Right lobe of liver (tissue), 6 donors: ENCODE data around the gene ATAD2B. TPM values are rescaled to one million over a fixed set of nuclear protein-coding genes. Genes with fewer than 3 reads are reported as not detected.
"Not testable (repeated sequence)": the region's sequence is repeated elsewhere in the genome, so short reads cannot be mapped to it uniquely, and the experiment has no call there.

Experiments
- ATAC-seq, 4 donors: fragments of 200-7000 bp; cut with Tn5 transposase; one replicate each; pipeline ENCODE4 v1.9.1; 2020; ENCODE audit warnings: mild to moderate bottlenecking in 4 of 4, moderate library complexity in 4 of 4
- DNase-seq, 3 donors: peaks; one replicate each; pipeline ENCODE4 v3.0.0-alpha.2; 2020
- H3K27ac ChIP-seq, 3 donors: fragments of 200-600 bp; one replicate each; pipeline ENCODE4 v1.8.0; 2022
- H3K27me3 ChIP-seq, 2 donors: fragments of 200-600 bp; one replicate each; pipeline ENCODE4 v1.8.0; 2022
- H3K36me3 ChIP-seq, 4 donors: fragments of 200-600 bp; sonication (generic) in 1 of 4; one replicate each; pipeline versions ENCODE4 v1.5.1 to v1.8.0; 2017 to 2022; ENCODE audit warnings: control low read depth in 1 of 4
- H3K4me1 ChIP-seq, 4 donors: fragments of 200-600 bp; sonication (generic) in 1 of 4; one replicate each; pipeline versions ENCODE4 v1.5.1 to v1.8.0; 2017 to 2022; ENCODE audit warnings: control low read depth in 1 of 4
- H3K4me3 ChIP-seq, 3 donors: fragments of 200-600 bp; one replicate each; pipeline ENCODE4 v1.8.0; 2022
- H3K9me3 ChIP-seq, 4 donors: fragments of 200-600 bp; sonication (generic) in 1 of 4; one replicate each; pipeline versions ENCODE4 v1.5.1 to v1.8.0; 2017 to 2022; ENCODE audit warnings: control low read depth in 1 of 4
- CTCF ChIP-seq, 4 donors: fragments of 200-600 bp in 3 of 4; fragments of 450-650 bp in 1 of 4; IDR thresholded peaks; one replicate each; pipeline versions ENCODE4 v1.5.1 to v1.8.0; 2016 to 2022; ENCODE audit warnings: antibody characterized with exemption in 4 of 4, mild to moderate bottlenecking in 2 of 4
- POLR2A ChIP-seq: fragments of 450-650 bp; IDR thresholded peaks from one replicate; pipeline ENCODE4 v1.6.1; 2017; ENCODE audit warnings: antibody characterized with exemption, mild to moderate bottlenecking
- WGBS: methylation state at CpG from one replicate; pipeline ENCODE4 v1.1.6; 2018; ENCODE audit warnings: low coverage, low lambda C conversion rate; ENCODE audit not compliant: insufficient coverage; ENCODE audit errors: missing lambda C conversion rate; 5-methylcytosine and 5-hydroxymethylcytosine counted together
- intact Hi-C, 2 donors: fragments of 100-400 bp; cut with DNase I; formaldehyde crosslinking; loops; one replicate each; pipeline versions ENCODE4 v1.11.2 to v1.14.1; 2022
- total RNA-seq, 6 experiments: library from RNA; depleted of rRNA in 2 of 6; stranded (reverse); fragments of >200 nt in 2 of 6; fragmentation: NEBNext Ultra II Directional in 3 of 6; extraction: Animal tissue kit (Norgen Biotek cat#: 25700) in 3 of 6; gene quantifications; one replicate each; pipeline versions ENCODE4 v1.1.0 to v1.2.4, GENCODE V29; 2016 to 2023
- donor health status: DM: no; HTN: yes; CAD: no.
- donor health status: DM: no; HTN: no; CAD: no.
- donor health status: DM: no; HTN: no; CAD: no.
- donor health status: DM: no; HTN: yes; CAD: no.
- donor health status: DM: no; HTN: yes; CAD: no.

The ATAD2B gene
- total RNA-seq, 6 experiments from 2014 or later = 7.5 to 12.1 (median 8.8) TPM

- Histone ChIP-seq H3K4me3 (no peak overlapping the region), H3K4me1 (peaks cover 0 to 14% (median 2%) of the 10 kb centered on the region in 4 donors), H3K9me3 (no peaks in the 10 kb centered on the region), H3K36me3 (no peaks in the 10 kb centered on the region), H3K27ac (peak overlapping the region in 2 of 3 donors; percentile 2 to 20), H3K27me3 (no peaks in the 10 kb centered on the region)
- ATAC-seq (peak; percentile 19 to 30 (median 26)), DNase-seq (no peak)
- 62% methylated on average over 2 of the region's 2 CpGs for WGBS
- TF ChIP-seq POLR2A (no peak), CTCF (IDR thresholded peaks at IDR 0.05) (no peak)
- intact Hi-C loops = no loop called here
Observed at GRCh38 chr2:23746141-23746863, 180.6 kb downstream of the ATAD2B start.

- peak in 1 of 3 donors; percentile 66 for DNase-seq
- H3K4me1 ChIP-seq = peaks cover 0 to 14% (median 2%) of the 10 kb centered on the region in 4 donors
- TF ChIP-seq CTCF (IDR thresholded peaks at IDR 0.05) (no peak), POLR2A (no peak)
- H3K9me3 ChIP-seq = no peaks in the 10 kb centered on the region
- intact Hi-C loops = no loop called here
- H3K36me3 ChIP-seq = no peaks in the 10 kb centered on the region
- peak overlapping the region in 2 of 3 donors; percentile 2 to 20 for H3K27ac ChIP-seq
- H3K4me3 ChIP-seq = no peak overlapping the region
- peak; percentile 97 to 99 (median 98) for ATAC-seq
- H3K27me3 ChIP-seq = no peaks in the 10 kb centered on the region
Observed at GRCh38 chr2:23745726-23746105, 181.2 kb downstream of the ATAD2B start.

- TF ChIP-seq POLR2A = no peak
- TF ChIP-seq CTCF (IDR thresholded peaks at IDR 0.05) = no peak
- H3K27me3 ChIP-seq = no peaks in the 10 kb centered on the region
- DNase-seq = no peak
- 93% methylated on average over 7 of the region's 8 CpGs for WGBS
- H3K4me1 ChIP-seq = peaks cover 0 to 14% (median 2%) of the 10 kb centered on the region in 4 donors
- H3K4me3 ChIP-seq = no peak overlapping the region
- H3K36me3 ChIP-seq = no peaks in the 10 kb centered on the region
- H3K9me3 ChIP-seq = no peaks in the 10 kb centered on the region
- no peak for ATAC-seq
- no peak overlapping the region for H3K27ac ChIP-seq
- intact Hi-C loops = no loop called here
Observed at GRCh38 chr2:23745068-23745725, 181.7 kb downstream of the ATAD2B start.

- H3K9me3 ChIP-seq, H3K4me3 ChIP-seq, DNase-seq, H3K27me3 ChIP-seq, H3K36me3 ChIP-seq, H3K4me1 ChIP-seq, intact Hi-C loops, ATAC-seq, H3K27ac ChIP-seq: not testable (repeated sequence)
- no CpG with 5 or more reads among the region's 9 CpGs for WGBS
Observed at GRCh38 chr2:23736783-23737182, 190.1 kb downstream of the ATAD2B start.

- Histone ChIP-seq H3K36me3 (no peaks in the 10 kb centered on the region), H3K4me1 (no peaks in the 10 kb centered on the region), H3K27me3 (no peaks in the 10 kb centered on the region), H3K27ac (no peak overlapping the region), H3K4me3 (no peak overlapping the region), H3K9me3 (no peaks in the 10 kb centered on the region)
- no peak for TF ChIP-seq POLR2A
- TF ChIP-seq CTCF (IDR thresholded peaks at IDR 0.05) = no peak
- DNase-seq (no peak), ATAC-seq (no peak)
- intact Hi-C loops = no loop called here
- 71% methylated on average over 3 of the region's 3 CpGs for WGBS
Observed at GRCh38 chr2:23734416-23734815, 192.5 kb downstream of the ATAD2B start.

- DNase-seq, H3K27ac ChIP-seq, H3K4me1 ChIP-seq, H3K36me3 ChIP-seq, H3K4me3 ChIP-seq, H3K9me3 ChIP-seq, ATAC-seq, intact Hi-C loops, H3K27me3 ChIP-seq: not testable (repeated sequence)
- 94% methylated on average over 2 of the region's 3 CpGs for WGBS
Observed at GRCh38 chr2:23723029-23723428, 203.9 kb downstream of the ATAD2B start.
